ENCODE measurements around the gene FLT1.
A peak's percentile ranks its signal among the peaks of the same experiment; 100 is the strongest.

FLT1 gene

GRCh38 chr13:28410096-28410495 lies 84.8 kb downstream of the FLT1 start:
- TF ChIP-seq, protein P1, sequence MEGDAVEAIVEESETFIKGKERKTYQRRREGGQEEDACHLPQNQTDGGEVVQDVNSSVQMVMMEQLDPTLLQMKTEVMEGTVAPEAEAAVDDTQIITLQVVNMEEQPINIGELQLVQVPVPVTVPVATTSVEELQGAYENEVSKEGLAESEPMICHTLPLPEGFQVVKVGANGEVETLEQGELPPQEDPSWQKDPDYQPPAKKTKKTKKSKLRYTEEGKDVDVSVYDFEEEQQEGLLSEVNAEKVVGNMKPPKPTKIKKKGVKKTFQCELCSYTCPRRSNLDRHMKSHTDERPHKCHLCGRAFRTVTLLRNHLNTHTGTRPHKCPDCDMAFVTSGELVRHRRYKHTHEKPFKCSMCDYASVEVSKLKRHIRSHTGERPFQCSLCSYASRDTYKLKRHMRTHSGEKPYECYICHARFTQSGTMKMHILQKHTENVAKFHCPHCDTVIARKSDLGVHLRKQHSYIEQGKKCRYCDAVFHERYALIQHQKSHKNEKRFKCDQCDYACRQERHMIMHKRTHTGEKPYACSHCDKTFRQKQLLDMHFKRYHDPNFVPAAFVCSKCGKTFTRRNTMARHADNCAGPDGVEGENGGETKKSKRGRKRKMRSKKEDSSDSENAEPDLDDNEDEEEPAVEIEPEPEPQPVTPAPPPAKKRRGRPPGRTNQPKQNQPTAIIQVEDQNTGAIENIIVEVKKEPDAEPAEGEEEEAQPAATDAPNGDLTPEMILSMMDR (IDR thresholded peaks at IDR 0.05; ENCODE audit: low read depth, low read length), result no peak
- no peak overlapping the region for H3K4me3 ChIP-seq (replicated peaks in 1 of 2; ENCODE audit: low read depth in 2 of 2, low read length in 2 of 2)
- no peak for DNase-seq (ENCODE audit: low read depth in 2 of 2)

- TF ChIP-seq, protein P1 (IDR thresholded peaks at IDR 0.05; ENCODE audit: low read depth, low read length), result no peak
- DNase-seq (ENCODE audit: low read depth in 2 of 2), result no peak
- H3K4me3 ChIP-seq (replicated peaks in 1 of 2; ENCODE audit: low read depth in 2 of 2, low read length in 2 of 2), result no peak overlapping the region
Observed at GRCh38 chr13:28409648-28410047, 85.3 kb downstream of the FLT1 start.

DNA sequence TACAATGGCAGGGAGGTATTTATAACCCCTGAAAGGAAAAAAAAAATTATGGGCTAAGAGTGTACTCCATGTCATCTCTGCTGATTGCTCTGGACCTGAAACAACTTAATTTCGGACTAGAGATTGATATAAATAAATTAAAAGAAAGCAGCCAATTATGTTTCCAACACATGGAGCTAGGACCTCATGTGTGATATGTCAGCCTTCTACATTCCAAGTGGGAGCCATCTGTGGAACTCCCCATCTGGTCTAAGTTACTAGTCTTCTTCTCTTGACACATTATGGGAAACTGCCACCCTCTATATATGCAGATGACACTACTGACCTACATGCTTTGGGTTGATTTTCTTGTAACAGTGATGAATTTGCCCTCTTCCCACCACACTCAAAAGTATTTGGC lies 86.1 kb downstream of the FLT1 start:
- H3K4me3 ChIP-seq (replicated peaks in 1 of 2; ENCODE audit: low read depth in 2 of 2, low read length in 2 of 2), result no peak overlapping the region
- TF ChIP-seq, protein P1 (IDR thresholded peaks at IDR 0.05; ENCODE audit: low read depth, low read length), result no peak
- no peak for DNase-seq (ENCODE audit: low read depth in 2 of 2)

DNA sequence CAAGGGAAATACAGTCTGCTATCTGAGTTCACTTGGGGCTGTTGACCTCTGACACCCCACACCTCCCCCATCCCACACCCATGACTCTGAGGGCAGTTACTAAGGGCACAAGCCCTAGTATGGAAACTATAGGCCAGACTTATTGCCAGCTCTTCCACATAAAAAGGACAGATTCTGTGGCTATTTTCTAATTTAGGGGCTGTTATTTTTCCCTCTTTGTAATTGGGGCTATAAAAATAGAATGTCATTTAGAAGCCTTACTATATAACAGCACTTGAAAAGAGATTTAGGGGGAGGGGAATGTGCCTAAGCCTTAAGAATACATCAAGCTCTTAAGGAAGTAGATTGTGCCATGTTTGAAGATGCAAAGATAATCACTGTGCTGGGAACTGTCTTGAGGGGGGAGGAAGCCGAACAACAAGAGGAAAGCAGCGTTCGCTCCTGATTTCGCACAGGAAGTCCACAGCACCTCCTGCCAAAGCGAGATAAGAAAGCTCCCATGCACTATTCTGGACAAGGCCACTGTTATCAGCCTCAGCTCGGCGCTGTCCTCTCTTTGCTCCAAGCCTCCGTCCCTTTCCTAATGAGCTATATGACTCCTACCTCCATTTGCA lies 86.6 kb downstream of the FLT1 start:
- peak in 1 of 2 donors; percentile 72 for DNase-seq (ENCODE audit: low read depth in 2 of 2)
- TF ChIP-seq, protein P1 (IDR thresholded peaks at IDR 0.05; ENCODE audit: low read depth, low read length), result no peak
- H3K4me3 ChIP-seq (replicated peaks in 1 of 2; ENCODE audit: low read depth in 2 of 2, low read length in 2 of 2), result no peak overlapping the region

DNA sequence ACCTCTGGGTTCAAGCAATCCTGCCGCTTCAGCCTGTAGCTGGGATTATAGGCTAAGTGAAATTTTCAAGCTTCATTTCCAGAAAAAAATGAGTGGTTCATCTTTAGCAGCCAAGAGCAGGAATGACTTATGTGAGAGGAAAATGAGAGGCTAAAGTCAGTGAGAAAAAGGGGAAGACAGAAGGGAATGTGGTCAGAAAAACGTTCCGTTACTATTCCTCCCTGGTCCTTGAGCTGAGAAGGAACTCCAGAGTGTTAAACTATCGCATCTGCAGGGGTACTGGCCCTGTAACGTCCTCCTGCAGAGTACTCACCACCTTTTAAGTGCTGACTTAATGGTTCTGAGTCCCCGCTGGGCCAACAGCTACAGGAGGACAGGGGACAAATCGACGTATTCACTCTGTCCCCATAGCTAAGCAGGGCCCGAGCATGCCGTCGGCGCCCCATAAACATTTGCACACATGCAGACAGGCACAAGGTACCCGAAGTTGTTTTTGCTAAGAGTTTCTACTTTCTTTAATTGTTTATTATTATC lies 88.1 kb downstream of the FLT1 start:
- H3K4me3 ChIP-seq (replicated peaks in 1 of 2; ENCODE audit: low read depth in 2 of 2, low read length in 2 of 2), result no peak overlapping the region
- TF ChIP-seq, protein P1 (IDR thresholded peaks at IDR 0.05; ENCODE audit: low read depth, low read length), result no peak

DNA sequence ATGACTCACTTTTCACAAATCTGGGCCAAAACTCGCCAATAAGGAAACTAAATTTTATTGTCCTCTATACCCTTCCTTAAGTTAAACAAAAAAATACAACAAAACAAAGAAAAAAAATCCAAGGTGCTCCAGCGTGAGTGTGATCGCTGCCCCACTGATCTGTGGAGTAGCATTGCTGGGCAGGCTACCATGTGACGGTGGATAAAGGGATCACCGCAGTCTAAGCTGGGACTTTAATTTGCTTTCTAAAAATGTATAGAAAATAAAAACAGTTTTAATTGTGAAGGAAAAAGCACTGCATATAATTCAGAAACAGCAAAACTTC lies 92.9 kb downstream of the FLT1 start:
- DNase-seq (ENCODE audit: low read depth in 2 of 2), result no peak
- TF ChIP-seq, protein P1 (IDR thresholded peaks at IDR 0.05; ENCODE audit: low read depth, low read length), result no peak
- no peak overlapping the region for H3K4me3 ChIP-seq (replicated peaks in 1 of 2; ENCODE audit: low read depth in 2 of 2, low read length in 2 of 2)

More for the DNA sequence above, 88.1 kb downstream of the FLT1 start:
- no peak for DNase-seq (ENCODE audit: low read depth in 2 of 2)

Data from cardiac fibroblast (primary cell).